ENCODE data around the gene APCDD1.
"Not testable (repeated sequence)": the region's sequence is repeated elsewhere in the genome, so short reads cannot be mapped to it uniquely, and the experiment has no call there.

Gene APCDD1

DNA sequence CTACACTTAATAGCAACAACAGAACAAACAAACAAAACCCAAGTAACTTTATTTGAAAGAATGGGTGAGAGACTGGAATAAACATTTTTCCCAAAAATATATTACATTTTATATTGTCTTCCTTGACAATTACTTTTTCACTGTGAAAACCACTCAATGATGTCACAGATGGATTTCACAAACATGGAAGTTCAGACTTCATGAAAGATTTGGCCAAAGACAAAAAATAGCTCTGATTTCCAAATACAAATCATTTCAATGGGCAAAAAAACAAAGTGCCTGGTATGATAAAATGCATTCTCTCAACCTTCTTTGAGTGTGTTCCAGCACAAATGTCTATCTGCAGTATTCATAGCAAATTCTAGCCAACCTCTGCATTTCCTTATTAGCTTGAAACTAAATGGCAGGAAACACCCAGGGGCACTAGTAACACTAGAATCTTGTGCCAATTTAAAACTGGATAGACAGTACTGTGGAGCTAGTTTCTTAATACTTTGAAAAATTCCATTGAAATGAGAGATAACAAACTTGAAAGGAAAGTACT is 42.8 kb downstream of the APCDD1 start:
- DNase-seq = no peak

DNA sequence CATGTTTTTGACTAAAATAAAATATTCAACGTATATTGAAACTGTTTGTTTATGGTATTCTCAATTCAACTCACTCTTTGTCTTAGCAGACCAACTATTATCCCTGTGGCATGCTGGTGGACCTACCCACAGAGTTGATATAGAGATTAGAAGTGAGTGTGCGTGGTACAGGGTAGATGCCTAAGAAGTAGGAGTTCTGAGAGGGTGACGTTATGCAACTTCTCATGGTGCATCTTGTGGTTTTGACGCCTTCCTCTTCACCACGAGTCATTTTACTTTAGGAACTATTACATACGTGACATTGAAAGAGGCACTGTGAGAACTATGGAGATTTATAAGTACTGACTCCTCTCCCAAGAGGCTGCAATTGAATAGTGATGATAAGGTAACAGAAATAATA is 44.8 kb downstream of the APCDD1 start:
- DNase-seq = no peak

DNA sequence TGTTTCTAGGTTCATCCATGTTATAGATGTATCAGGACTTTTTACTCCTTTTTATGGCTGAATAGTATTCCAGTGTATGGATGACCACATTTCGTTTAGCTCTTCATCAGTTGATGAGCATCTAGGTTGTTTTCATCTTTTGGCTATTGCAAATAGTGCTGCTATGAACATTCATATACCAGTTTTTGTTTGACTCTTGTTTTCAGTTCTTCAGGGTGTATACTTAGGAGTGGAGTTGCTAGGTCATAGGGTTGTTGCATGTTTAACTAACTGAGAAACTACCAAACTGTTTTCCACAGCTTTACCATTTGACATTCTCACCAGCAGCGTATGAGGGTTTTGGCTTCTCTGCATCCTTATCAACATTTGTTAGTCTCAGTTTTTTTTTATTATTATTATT is 45.6 kb downstream of the APCDD1 start:
- DNase-seq = no peak

DNA sequence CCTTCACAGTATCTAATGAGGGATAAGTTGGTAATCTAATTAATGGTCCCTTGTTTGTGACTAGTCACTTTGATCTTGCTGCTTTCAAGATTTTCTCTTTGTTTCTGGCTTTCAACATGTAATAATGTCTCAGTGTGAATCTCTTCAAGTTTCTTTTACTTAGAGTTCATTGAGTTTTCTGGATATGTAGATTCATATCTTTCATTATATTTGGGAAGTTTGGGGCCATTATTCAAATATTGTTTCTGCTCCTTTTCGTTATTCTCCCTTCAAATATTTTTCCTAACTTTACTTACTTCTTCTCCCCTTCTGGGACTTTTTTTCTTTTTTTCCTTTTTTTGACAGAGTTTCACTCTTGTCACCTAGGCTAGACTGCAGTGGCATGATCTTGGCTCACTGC is 50.3 kb downstream of the APCDD1 start:
- no peak for DNase-seq

DNA sequence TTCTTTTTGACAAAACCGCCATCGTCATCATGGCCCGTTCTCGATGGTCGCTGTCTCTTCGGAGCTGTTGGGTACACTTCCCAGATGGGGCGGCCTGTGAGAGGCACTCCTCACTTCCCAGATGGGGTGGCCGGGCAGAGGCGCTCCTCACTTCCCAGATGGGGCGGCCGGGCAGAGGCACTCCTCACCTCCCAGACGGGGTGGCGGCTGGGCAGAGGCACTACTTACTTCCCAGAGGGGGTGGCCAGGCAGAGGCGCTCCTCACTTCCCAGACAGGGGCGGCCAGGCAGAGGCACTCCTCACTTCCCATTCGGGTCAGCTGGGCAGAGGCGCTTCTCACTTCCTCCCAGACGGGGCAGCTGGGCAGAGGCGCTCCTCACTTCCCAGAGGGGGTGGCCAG is 51.5 kb downstream of the APCDD1 start:
- not testable (repeated sequence) for DNase-seq

- no peak for DNase-seq
Measured at GRCh38 chr18:10508591-10508990, 54.2 kb downstream of the APCDD1 start.

DNA sequence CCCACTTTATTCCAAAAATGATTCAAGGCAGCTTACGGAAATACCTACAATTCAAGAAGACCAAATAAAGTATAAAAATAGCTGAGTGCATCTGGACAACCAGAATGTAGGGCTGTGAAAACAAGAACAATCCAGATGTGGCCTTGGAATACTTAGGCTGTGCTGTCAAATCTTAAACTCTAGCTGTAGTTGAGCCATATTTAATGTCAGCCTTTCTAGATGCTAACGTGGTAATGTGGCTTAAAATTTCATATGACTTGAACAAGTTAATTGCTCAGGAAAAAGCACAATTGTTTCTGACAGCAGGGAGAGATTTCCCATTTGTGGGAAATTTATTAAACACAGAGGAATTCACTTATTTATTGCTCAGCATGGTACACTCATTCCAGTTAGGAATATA is 56.8 kb downstream of the APCDD1 start:
- DNase-seq = no peak

DNA sequence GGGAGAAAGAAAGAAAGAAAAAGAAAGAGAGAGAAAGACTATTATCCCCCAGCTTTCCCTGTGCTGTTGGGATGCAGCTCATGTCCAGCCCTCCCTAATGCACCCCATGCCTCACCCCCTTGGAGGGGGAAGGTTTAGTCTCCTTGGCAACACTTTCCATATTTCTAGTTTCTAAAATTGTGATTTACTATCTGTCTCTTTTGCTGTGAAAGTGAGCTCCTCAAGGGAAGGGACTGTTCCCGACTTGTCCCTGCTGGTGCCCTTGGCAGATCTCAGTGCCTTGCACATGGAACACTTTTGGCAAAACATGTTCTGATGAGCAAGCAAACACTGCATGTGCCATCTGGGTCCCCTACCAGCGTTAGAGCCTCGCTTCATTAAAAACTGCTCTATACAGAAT is 59.6 kb downstream of the APCDD1 start:
- no peak for DNase-seq

GRCh38 chr18:10514601-10515000 is 60.2 kb downstream of the APCDD1 start:
- no peak for DNase-seq

GRCh38 chr18:10515456-10515855 is 61.0 kb downstream of the APCDD1 start:
- DNase-seq = no peak

DNA sequence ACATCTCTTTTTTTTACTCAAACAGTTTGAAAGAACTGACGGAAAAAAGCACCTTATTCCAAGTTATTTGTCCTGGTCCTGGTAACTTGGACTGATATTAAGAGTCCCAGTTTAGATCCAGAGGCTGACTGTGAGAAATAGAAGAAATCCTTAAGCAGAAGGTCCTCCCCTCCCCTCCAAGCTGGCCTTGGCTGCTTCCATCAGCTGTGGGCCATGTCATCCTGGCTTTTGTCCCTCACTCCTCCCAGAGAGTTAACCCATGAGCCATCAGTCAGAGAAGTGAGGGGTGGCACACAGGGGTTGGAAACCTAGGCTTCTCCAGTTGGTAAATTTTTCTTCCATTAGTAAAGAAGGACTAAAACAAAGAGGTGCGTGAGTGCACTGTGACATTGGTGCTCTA is 61.6 kb downstream of the APCDD1 start:
- DNase-seq = no peak

GRCh38 chr18:10518595-10519255 is 64.3 kb downstream of the APCDD1 start:
- no peak for DNase-seq

GRCh38 chr18:10519366-10519765 is 64.9 kb downstream of the APCDD1 start:
- DNase-seq = no peak

- no peak for DNase-seq
Measured at GRCh38 chr18:10519999-10520935, 65.8 kb downstream of the APCDD1 start.

DNA sequence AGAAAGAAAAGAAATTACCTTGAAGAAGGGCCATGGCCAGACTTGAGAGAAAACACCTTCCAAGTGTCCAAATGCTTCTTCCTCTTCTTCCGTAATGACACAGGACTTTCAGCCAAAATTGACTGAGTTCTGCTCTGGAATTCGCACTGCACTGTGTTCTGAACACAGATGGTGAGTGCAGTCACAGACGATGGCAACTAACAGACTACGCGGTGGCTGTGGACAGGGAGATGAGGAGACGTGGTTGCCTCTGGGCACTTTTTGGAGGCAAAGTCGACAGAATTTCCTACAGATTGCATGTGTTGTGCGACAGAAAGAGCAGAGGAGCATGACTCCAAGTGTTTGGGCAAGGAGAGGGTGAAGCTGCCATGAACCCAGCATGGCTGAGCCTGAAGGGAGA is 67.1 kb downstream of the APCDD1 start:
- no peak for DNase-seq

DNA sequence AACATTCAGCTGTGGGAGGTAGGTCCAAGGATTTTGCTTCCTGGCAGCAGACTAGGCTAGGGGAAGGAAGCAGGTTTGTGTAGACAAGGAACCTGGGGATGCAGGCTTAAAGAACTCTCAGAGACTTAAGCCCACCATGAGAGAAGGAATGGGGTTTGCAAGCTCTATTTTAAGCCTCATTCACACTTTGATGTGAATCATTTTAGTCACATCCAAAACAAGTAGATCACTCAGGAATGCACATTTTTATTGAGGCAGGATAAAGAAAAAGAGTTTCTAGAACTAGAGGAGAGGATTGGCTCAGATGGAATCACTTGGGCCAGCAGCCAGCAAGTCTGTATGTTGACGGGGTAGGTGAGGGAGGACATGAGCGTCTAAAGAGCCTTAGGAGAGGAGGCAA is 68.1 kb downstream of the APCDD1 start:
- no peak for DNase-seq

- DNase-seq = no peak
Measured at GRCh38 chr18:10523544-10523943, 69.1 kb downstream of the APCDD1 start.

GRCh38 chr18:10524507-10525370 is 70.3 kb downstream of the APCDD1 start:
- no peak for DNase-seq

GRCh38 chr18:10525371-10525691 is 70.9 kb downstream of the APCDD1 start:
- DNase-seq = no peak

DNA sequence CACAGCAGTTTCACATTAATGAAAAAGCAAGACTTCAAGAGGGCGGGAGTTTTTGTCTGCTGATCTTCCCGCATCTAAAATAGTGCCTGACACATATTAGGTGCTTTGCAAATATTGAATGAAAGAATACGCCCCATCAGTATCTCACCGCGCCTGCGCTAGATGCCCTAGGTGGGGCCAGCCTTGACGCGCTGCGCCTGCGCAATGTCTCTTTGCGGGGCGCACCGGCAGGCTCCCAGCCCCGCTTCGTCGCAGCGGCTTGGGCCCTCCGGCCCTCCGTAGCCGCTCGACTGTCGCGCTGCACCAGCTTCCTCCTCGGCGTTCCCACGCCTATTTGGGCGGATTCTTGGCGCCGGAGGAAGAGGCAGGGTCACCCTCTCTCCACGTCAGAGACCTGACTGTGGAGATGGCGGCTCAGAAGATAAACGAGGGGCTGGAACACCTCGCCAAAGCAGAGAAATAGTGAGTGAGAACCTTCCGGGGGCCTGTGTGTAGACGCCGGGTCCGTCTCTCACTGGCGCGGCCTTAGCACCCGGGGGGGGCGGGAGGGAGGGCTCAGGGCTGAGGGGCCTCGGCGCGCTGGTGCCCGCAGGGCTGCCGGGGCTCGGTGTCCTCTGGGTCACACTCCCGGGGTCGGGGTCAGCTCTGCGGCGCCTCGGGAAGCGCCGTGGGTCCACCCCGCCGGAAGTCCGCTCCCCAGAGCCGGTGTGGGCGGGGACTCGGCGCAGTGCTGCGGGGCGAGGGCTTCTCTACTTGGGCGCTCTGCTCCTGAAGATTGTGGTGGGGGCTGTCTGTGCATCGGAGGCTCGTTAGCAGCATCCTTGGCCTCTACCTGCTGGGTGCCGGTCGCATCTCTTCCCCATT is 71.5 kb downstream of the APCDD1 start, which contains the start of gene NAPG:
Gene NAPG (plus strand): TSS at position 331 of the 864 bp plus-strand sequence. CDS start 76 bp downstream, at position 407.
- peak; percentile 84 for DNase-seq

DNA sequence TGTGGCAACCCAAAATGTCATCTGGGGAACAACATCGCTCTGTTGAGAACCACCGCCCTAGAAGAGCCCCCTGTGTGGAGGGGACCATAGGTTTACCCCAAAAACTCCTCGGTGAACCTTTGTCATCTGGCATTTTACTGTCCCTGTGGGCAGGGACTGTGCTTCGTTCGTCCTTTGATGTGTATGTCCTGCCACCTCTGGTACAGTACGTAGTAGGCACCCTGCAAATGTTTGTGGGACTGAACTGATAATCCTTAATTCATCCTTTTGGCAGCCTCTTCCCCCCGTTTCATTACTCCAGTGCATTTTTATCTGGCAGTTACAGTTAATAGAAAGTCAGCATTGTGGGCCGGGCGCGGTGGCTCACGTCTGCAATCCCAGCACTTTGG is 72.1 kb downstream of the APCDD1 start:
- DNase-seq = no peak

DNA sequence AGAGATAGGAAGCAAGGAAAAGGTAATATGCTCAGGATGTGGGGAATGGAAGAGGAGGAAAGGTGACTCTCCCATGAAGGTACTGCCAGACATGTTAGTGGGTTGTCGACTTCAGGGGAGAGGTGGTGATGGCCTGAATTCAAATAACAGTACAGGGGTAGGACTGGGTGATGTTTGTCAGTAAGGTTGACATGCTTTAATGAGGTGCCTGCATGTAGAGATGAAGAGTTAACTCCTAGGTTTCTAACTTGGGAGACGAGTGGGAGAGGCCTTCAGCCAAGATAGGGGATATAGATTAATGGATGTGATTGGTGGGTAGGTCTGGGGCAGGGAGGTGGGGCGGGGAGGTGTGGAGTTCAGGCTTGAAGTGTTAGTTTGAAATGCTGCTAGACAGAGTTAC is 74.0 kb downstream of the APCDD1 start:
- no peak for DNase-seq

All from activated gamma-delta T cell (primary cell).